B cell (primary cell): ENCODE measurements around the gene CARD9. TPM values are rescaled to one million over a fixed set of nuclear protein-coding genes. Genes with fewer than 3 reads are reported as not detected.

ENCODE experiments used
- ATAC-seq: fragments of 200-7000 bp; cut with Tn5 transposase; one replicate; pipeline ENCODE4 v1.10.0; 2021; ENCODE audit warnings: low read depth, mild to moderate bottlenecking, moderate number of reproducible peaks, moderate library complexity
- CTCF ChIA-PET: fragments of 350-600 bp; sonication (Branson Sonifier 250); formaldehyde crosslinking; loops from one replicate; lab custom pipeline; 2021; ENCODE audit warnings: antibody characterized with exemption, inconsistent platforms; lab: Charles Lee
- POLR2A ChIA-PET: fragments of 350-600 bp; sonication (Branson Sonifier 250); formaldehyde crosslinking; loops from one replicate; lab custom pipeline; 2021; ENCODE audit warnings: antibody characterized with exemption; lab: Charles Lee
- DNase-seq: peaks from one replicate; pipeline ENCODE4 v3.0.0; 2013
- H2AFZ ChIP-seq: 2 replicates; pipeline ENCODE4 v1.6.1; 2012; ENCODE audit warnings: mild to moderate bottlenecking, low read depth, low read length; ENCODE audit not compliant: insufficient read depth, poor library complexity, severe bottlenecking
- H3K27ac ChIP-seq, 2 donors: 1 replicate in 1 of 2; 2 replicates in 1 of 2; pipeline ENCODE4 v1.5.1; 2012 to 2013; ENCODE audit warnings: low read length in 2 of 2, mild to moderate bottlenecking in 2 of 2, moderate library complexity in 1 of 2
- H3K27me3 ChIP-seq, 4 experiments: fragments of 200-600 bp in 1 of 4; sonication (generic) in 1 of 4; replicated peaks in 1 of 4; 1 replicate in 2 of 4; 2 replicates in 2 of 4; pipeline versions ENCODE4 v1.6.1 to v1.7.0; 2013 to 2016; ENCODE audit warnings: low read length in 3 of 4, mild to moderate bottlenecking in 2 of 4, mixed read lengths in 1 of 4, moderate library complexity in 1 of 4; ENCODE audit not compliant: insufficient read depth in 4 of 4, control insufficient read depth in 3 of 4; ENCODE audit errors: control extremely low read depth in 1 of 4
- H3K36me3 ChIP-seq, 2 experiments: replicated peaks in 1 of 2; 1 replicate in 1 of 2; 2 replicates in 1 of 2; pipeline versions ENCODE4 v1.6.1 to v1.7.1; 2013; ENCODE audit warnings: low read length in 1 of 2; ENCODE audit not compliant: insufficient read depth in 2 of 2, control insufficient read depth in 1 of 2; ENCODE audit errors: control extremely low read depth in 1 of 2, extremely low read depth in 1 of 2
- H3K4me1 ChIP-seq, 2 donors: fragments of 200-600 bp in 1 of 2; sonication (generic) in 1 of 2; 1 replicate in 1 of 2; 2 replicates in 1 of 2; pipeline versions ENCODE4 v1.5.1 to v1.6.1; 2013 to 2017; ENCODE audit warnings: low read length in 2 of 2; ENCODE audit not compliant: control insufficient read depth in 2 of 2, insufficient read depth in 2 of 2
- H3K4me2 ChIP-seq: replicated peaks from 2 replicates; pipeline ENCODE3; 2012; ENCODE audit warnings: mild to moderate bottlenecking, low read depth, low read length; ENCODE audit not compliant: poor library complexity, severe bottlenecking
- H3K4me3 ChIP-seq, 5 experiments: fragments of 200-600 bp in 1 of 5; sonication (generic) in 1 of 5; 1 replicate in 3 of 5; 2 replicates in 2 of 5; pipeline versions ENCODE4 v1.5.1 to v1.7.0; 2011 to 2016; ENCODE audit warnings: low read length in 4 of 5, mild to moderate bottlenecking in 4 of 5, low read depth in 2 of 5, control low read depth in 1 of 5, moderate library complexity in 1 of 5; ENCODE audit not compliant: insufficient read depth in 1 of 5; ENCODE audit errors: control extremely low read depth in 1 of 5, extremely low read depth in 1 of 5
- H3K79me2 ChIP-seq: fragments of 200-600 bp; sonication (generic); one replicate; pipeline ENCODE4 v1.6.0; 2016; ENCODE audit warnings: low read length; ENCODE audit not compliant: control insufficient read depth, insufficient read depth
- H3K9ac ChIP-seq: fragments of 200-600 bp; sonication (generic); 2 replicates; pipeline ENCODE4 v1.6.1; 2017; ENCODE audit warnings: mild to moderate bottlenecking, low read length, moderate library complexity
- H3K9me3 ChIP-seq, 3 donors: one replicate each; pipeline versions ENCODE4 v1.6.1 to v1.7.1; 2013; ENCODE audit warnings: low read length in 2 of 3; ENCODE audit not compliant: control insufficient read depth in 2 of 3, insufficient read depth in 1 of 3; ENCODE audit errors: control extremely low read depth in 1 of 3
- H4K20me1 ChIP-seq: 2 replicates; pipeline ENCODE4 v1.6.0; 2012; ENCODE audit warnings: mild to moderate bottlenecking, low read length; ENCODE audit not compliant: insufficient read depth, control insufficient read depth, poor library complexity, severe bottlenecking
- H3K27ac Mint-ChIP-seq: one replicate; pipeline ENCODE4 v1.8.0; 2021; ENCODE audit warnings: mixed read lengths
- H3K27me3 Mint-ChIP-seq: one replicate; pipeline ENCODE4 v1.8.0; 2021; ENCODE audit warnings: mixed read lengths
- H3K4me1 Mint-ChIP-seq: one replicate; pipeline ENCODE4 v1.8.0; 2021; ENCODE audit warnings: mixed read lengths
- H3K4me3 Mint-ChIP-seq: one replicate; pipeline ENCODE4 v1.8.0; 2021; ENCODE audit warnings: mixed read lengths
- H3K9me3 Mint-ChIP-seq: one replicate; pipeline ENCODE4 v1.8.0; 2022; ENCODE audit warnings: mixed read lengths; ENCODE audit not compliant: insufficient read depth
- EZH2 ChIP-seq: IDR thresholded peaks from 2 replicates; pipeline ENCODE4 v1.6.1; 2012; ENCODE audit warnings: borderline replicate concordance, low read depth, mild to moderate bottlenecking, moderate library complexity, low read length; ENCODE audit not compliant: insufficient read depth, poor library complexity, severe bottlenecking
- WGBS: methylation state at CpG from one replicate; pipeline ENCODE4 v1.1.5; 2013; ENCODE audit warnings: missing lambda C conversion rate; ENCODE audit not compliant: insufficient coverage; 5-methylcytosine and 5-hydroxymethylcytosine counted together
- intact Hi-C: fragments of 100-400 bp; cut with micrococcal nuclease; formaldehyde crosslinking; loops from one replicate; pipeline ENCODE4 v1.10.0; 2022
- polyA plus RNA-seq: library from polyadenylated mRNA; depleted of rRNA; stranded (reverse); fragments of >200 nt; gene quantifications from 2 replicates; pipeline ENCODE4 v1.2.3, GENCODE V29; 2012
- total RNA-seq, 2 donors: library from RNA; stranded (reverse); fragments of 120-200 nt in 1 of 2; gene quantifications; 1 replicate in 1 of 2; 2 replicates in 1 of 2; pipeline versions ENCODE4 v1.2.3 to v1.2.4, GENCODE V29; 2013 to 2022
- TF ChIP-seq, protein P1 (sequence below): fragments of 200-600 bp; IDR thresholded peaks from one replicate; pipeline ENCODE4 v1.8.0; 2022; ENCODE audit warnings: antibody characterized with exemption, mild to moderate bottlenecking

CARD9 gene
- total and polyA plus RNA-seq, 2 donors (not counting 1 experiment from before 2014, with no cell fraction given) = 0.57 to 1.1 TPM

DNA sequence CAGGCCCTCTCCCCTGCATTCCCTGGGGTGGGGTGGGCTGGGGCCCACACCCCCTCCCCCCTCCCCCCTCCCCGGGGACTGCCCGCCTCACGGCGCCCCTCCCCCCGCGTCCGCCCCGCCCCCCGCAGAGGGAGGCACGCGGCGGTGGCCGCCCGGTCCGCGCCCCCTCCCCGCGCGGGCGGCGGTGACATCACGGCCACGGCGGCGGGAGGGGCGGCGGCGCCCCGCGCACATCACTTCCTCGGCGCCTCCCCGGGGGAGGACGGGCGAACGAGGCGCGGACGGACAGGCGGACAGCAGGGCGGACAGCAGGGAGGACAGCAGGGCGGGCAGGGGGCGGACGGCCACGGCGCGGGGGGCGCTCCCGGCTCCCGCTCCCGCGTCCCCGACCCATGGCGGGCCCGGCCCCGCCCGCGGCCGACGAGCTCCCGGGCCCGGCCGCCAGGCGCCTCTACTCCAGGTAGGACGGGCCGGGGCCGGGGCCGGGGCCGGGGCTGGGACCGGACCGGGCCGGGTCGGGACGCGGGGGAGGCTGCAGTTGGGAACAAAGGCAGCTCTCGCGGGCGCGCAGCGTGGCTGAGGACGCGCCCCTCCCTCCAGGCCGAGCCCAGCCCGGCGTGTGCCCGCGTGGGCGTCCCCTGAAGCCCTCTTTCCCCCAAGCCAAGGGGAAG lies 46.0 kb downstream of the CARD9 start, which contains the start of gene GPSM1:
GPSM1 (plus strand) TSS at position 236 of the 671 bp plus-strand sequence; CDS start at position 393, 157 bp downstream.
- ATAC-seq = peak; percentile 49
- Histone ChIP-seq H3K9me3 (no peaks in the 10 kb centered on the region), H3K4me2 (peak within 1 kb of the TSS; percentile 74), H4K20me1 (no peaks in the 10 kb centered on the region), H3K27ac (no peak within 1 kb of the TSS), H3K9ac (peak within 1 kb of the TSS; percentile 35), H3K79me2 (peaks cover 12% of the 10 kb centered on the region), H3K36me3 (no peaks in the 10 kb centered on the region), H2AFZ (peak within 1 kb of the TSS; percentile 56), H3K4me1 (peaks cover 22 to 31% of the 10 kb centered on the region in 2 donors), H3K4me3 (peak within 1 kb of the TSS in 4 of 5 experiments; percentile 14 to 44 (median 38)), H3K27me3 (peaks cover 0 to 27% (median 12%) of the 10 kb centered on the region in 4 experiments)
- intact Hi-C loops = no loop called here
- peak; percentile 52 for DNase-seq
- no peak for TF ChIP-seq EZH2
- TF ChIP-seq, protein P1, sequence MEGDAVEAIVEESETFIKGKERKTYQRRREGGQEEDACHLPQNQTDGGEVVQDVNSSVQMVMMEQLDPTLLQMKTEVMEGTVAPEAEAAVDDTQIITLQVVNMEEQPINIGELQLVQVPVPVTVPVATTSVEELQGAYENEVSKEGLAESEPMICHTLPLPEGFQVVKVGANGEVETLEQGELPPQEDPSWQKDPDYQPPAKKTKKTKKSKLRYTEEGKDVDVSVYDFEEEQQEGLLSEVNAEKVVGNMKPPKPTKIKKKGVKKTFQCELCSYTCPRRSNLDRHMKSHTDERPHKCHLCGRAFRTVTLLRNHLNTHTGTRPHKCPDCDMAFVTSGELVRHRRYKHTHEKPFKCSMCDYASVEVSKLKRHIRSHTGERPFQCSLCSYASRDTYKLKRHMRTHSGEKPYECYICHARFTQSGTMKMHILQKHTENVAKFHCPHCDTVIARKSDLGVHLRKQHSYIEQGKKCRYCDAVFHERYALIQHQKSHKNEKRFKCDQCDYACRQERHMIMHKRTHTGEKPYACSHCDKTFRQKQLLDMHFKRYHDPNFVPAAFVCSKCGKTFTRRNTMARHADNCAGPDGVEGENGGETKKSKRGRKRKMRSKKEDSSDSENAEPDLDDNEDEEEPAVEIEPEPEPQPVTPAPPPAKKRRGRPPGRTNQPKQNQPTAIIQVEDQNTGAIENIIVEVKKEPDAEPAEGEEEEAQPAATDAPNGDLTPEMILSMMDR = no peak
- ChIA-PET CTCF (interaction anchor here (0.6 to 0.9 kb wide), 3 partner anchors 14 to 36 kb away, joined by 3 to 4 read pairs (median 3); no protein-coding TSS in a partner anchor), POLR2A (interaction anchor here (0.6 kb wide), 1 partner anchor 64 kb away, joined by 5 read pairs; no protein-coding TSS in a partner anchor)
- Mint-ChIP-seq H3K4me1 (peaks cover 7% of the 10 kb centered on the region), H3K27me3 (peaks cover 8% of the 10 kb centered on the region), H3K9me3 (no peaks in the 10 kb centered on the region), H3K27ac (peak within 1 kb of the TSS; percentile 59), H3K4me3 (peak within 1 kb of the TSS; percentile 82)
- 1% methylated on average over 69 of the region's 88 CpGs for WGBS
